Fibroblast of skin of right biceps (primary cell): Measurements from ENCODE around the gene FOXB1.

ENCODE experiments used
- DNase-seq: peaks from one replicate; pipeline ENCODE4 v3.0.0-alpha.2; 2013

FOXB1 gene

DNA sequence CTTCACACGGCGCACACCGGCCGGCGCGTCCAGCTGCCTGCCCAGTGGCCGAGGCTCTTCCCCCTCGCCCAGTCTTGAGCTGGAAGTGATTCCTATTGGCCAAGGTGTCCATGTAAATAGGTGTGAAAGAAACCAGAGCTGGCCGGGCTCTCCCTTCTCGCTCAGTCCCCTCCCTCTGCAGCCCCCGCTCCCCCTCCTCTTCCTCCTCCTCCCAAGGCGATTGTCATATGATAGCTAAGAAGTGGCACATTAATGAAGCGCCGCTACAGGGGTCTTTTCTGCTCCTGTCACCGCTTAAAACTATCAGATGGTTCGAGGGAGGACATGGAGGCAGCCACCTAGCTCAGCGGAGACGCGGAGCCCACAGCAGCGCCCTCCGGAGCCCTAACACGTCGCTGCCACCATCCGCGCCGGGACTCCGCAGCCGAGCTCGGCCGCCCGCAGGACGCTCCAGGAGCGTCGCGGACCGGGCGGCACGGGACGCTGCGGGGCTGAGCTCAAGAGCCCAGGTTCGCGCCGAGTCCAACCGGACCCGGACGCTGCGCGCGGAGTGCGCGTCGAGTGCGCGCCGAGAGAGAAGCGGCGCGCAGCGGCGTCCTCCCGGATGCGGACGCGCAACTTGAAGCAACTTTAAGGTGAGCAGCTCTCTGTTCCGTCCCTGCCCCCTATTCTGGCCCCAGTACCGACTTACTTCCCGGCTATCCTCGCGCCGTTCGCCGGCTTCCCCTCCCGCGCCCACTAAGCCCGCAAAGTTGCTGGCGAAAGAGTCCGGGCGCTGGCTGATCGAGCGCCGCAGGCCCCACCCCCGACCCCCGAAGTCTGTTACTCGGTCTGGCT lies at the start of gene FOXB1:
Gene FOXB1 (plus strand): TSS at position 303 of the 837 bp plus-strand sequence. CDS start 653 bp downstream, outside the sequence.
- DNase-seq: no peak

- DNase-seq: no peak
These were observed 45.8 kb upstream of the FOXB1 start for GRCh38 chr15:59958288-59958687.

GRCh38 chr15:59960318-59960717 lies 43.8 kb upstream of the FOXB1 start:
- no peak for DNase-seq

DNA sequence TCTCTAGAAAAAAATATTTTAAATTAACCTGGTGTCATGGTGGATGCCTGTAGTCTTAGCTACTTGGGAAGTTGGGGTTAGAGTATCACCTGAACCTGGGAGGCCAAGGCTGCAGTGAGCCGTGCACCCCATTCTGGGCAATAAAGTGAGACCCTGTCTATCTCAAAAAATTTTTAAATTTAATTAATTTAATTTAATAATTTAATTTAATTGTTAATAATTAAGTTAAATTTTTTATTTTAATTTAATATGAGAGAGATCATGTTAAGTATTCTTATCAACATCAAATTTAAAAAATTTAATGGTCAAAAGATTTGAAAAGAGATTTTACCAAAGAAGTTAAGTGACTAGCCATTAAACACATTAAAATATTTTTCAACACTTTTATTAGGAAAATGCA lies 40.8 kb upstream of the FOXB1 start:
- DNase-seq: no peak

GRCh38 chr15:59963925-59964324 lies 40.2 kb upstream of the FOXB1 start:
- DNase-seq: no peak

GRCh38 chr15:59965741-59966140 lies 38.4 kb upstream of the FOXB1 start:
- DNase-seq: no peak

DNA sequence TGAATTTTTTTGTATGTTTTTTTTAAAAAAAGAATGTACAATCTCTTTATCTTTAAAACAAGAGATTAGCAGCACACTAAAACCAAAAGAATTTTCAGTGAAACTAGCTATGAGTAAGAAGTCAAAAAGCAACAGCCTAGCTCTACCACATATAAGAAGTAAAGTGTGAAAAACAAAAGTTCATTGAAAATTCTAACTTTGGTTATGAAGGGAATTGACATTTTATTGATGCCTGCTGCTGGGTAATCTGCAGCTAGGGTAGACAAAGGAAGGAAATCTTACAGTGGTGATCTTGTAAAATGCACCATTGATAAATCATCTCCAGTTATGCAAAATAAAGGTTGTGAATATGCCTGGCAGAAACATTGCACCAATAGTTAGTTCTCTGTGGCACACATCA lies 37.8 kb upstream of the FOXB1 start:
- DNase-seq: no peak

DNA sequence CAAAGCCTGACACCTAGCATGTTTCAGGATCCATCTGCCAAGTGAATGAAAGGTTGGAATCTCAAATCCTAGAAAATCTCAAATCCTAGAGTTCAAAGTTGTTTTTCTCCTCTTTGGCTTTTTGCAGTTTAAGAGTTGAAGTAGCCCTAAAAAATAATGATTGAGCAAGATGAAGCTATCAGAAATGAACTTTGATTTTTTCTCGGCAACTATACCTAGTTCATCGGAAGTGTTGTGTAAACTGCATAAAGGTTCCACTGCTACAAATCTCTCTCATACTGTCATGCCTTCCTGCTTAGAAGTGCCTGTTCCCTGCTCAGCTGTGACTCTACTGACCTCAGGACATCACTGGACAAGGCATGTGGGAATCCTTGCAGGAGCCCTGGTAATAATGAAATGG lies 35.8 kb upstream of the FOXB1 start:
- DNase-seq: no peak

- no peak for DNase-seq
These were observed 31.9 kb upstream of the FOXB1 start for GRCh38 chr15:59972241-59972640.

DNA sequence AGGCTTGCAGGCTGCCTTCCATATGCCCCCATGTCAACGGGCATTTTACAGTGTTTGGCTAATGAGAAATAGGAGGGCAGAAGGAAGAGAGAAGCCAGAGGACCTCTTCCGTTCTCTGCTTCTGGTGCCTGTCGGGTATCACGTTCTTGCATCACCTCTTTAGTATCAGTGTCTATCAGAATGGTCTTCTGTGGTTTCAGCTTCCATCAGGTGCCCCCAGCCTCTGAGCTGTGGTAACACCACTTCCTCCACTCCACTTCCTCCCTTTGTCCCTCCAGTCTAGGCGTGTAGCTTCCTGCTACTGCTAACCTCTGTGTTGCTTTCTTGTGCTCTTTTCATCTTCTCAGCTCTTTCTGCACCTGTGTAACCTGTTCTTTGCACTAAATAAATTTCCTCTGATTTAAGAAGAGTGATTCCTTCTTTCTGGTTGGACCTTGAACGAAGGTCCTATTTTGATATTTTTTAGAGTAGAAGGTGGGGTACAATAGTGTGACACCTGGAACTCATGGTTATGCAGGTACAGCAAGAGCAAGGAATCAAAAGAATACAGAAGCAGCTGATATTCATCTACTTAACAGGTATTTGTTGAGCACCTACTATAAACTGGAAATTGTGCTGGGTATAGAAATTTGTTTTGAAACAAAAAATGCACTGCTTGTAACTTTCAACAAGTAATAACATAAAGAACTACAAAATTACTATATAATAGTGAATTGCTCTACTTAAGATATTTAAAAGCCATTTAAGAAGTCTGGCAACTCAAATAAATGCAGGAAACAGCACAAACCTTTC lies 27.4 kb upstream of the FOXB1 start:
- no peak for DNase-seq

DNA sequence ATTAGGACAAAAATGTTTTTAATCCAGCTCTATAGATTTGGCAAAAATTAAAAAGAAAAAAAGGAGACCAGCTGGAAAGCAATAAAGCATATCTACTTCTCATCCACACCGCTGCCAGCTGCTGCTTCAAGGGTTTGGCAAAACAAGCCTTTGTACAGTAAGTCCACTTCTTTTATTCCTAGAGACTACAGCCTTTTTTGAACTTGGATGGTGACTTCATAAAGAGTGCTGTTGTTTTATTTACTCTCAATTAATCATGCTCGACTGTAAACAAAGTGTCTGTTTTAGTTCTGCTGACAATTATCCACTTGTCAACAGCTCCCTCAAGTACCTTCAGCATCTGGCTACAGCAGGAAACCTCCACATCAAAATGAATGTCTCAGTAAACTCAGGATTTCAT lies 12.3 kb upstream of the FOXB1 start:
- no peak for DNase-seq

DNA sequence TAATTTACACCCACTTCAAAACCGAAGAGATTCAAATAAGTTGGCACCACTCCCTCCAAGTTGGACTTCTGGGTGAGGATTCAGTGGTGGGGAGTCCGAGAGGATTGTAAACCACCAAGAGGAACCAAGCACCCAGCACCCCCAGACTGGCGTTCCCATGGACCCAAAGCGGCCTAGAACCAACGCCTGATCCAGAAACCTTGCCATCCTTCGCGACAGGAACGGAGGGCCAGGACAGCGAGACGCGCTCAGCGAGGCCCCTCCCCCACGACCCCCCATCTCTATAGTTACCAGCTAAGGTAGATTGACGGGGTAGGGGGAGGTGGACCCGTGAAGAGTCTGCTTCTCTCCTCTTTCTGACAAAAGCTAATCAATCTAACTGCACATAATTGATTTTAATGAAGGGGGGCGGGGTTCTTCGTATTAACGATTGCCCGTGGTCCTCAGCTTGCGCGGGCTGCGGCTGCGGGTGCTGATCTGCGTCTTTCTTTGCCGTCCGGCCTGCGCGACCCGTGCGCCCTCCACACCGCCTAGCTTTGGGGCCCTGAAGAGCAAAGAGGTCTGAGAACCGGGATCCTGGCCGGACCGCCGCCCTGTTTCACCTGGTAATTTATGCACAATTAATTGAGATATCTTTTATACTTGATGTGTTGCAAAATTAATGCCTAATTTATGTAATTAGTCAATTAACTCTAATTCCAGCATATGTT lies 10.9 kb upstream of the FOXB1 start:
- DNase-seq: no peak

- DNase-seq: no peak
These were observed 10.1 kb upstream of the FOXB1 start for GRCh38 chr15:59993950-59994401.

- no peak for DNase-seq
These were observed 9.6 kb upstream of the FOXB1 start for GRCh38 chr15:59994526-59994887.

DNA sequence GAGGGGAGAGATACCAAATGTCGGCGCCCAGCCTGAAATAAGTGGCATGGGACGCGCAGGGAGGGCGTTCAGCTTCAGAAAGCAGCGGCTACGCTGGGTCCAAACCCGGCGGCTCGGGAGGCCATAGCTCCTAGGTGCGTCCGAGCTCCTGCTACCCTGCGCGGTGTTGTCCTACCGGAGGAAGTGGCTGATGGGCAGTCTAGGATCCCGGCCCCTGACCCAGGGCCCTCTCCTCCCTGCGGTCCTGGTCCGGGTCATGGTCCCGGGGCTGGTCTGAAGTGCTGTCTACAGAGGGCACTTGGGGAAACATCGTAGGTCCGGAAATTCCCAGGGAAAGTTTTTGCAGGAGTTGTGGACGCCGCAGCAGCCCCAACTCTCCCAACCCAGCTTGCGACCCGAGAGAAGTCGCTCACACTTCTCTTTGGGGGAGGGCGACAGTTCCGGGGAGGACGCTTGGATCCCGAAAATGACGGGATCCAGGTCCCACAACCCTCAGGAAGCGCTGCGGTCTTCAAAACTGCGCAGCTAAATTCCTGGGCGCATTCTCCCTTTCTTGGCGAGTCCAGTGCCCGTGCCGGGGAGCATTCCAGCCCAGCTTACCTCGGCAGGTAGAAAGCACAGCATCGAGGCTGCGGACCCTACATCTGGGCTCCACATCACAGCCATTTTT lies 9.1 kb upstream of the FOXB1 start:
- DNase-seq: no peak

DNA sequence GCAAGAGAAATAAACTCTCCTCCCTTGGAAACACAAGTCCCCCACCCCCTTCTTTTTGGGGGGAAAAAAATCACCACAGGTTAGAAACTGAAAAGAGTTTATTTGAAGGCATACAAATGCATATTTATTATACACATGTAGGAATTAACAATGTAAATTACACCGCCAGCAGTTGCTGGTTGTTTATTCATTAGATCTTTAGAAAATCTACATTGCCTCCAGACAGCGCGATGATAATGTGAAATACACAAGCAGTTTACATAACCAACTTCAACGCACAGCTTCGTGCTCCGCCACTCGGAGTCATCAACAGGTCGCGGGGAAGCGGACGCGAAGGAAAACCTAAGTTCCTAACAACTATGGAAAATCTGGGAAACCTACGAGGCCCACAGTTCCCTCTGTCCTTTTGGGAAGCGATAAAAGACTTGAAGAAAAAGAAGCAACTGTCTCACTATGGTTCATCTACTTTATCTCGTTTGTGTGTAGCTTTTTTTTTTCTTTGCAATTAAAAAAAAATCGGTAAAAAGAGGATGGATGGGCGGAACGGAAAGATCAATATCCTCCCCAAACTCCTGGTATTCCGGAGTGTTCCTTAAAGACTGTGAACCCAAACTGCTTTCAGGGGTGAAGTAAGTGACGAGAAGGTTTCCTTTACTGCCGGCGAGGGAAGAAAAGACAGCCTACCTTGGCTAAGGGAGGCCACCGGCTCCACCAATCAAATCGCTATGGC lies 8.4 kb upstream of the FOXB1 start:
- DNase-seq: no peak

DNA sequence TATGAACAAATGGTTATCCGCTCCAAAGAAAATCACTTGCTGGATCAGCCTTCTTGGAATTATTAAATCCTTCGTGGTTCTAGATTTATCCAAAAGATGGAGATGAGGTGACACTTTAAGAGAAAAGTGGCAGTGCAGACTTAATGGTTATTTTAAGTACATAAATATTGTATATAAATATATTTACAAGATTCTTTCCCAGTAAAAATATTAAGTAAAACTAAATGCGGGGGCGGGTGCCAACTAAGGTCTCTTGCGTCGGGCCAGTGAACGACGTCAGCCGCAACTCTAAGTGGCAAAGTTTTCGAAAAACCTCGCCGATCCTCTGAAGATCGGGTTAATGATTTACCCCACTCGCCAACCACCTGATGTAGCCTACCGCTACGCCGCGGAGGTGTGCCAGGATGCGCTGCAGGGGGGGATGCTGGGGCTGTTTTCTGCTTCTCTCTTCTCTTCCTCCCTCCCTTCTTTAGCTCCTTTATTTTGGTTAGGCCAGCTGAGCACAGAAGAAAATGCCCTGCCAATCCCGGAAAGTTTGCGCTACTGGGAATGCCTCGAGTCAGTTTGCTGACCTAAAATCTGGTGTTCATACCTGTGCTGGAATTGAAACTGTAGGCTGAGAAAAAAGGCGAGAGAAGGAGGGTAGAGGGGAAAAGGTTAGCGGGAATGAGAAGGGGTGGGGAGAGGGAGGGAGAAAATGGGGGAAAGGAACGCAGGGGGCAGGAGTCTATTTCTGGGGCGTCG lies 7.6 kb upstream of the FOXB1 start:
- no peak for DNase-seq

- DNase-seq: no peak
These were observed 6.9 kb upstream of the FOXB1 start for GRCh38 chr15:59997070-59997701.

DNA sequence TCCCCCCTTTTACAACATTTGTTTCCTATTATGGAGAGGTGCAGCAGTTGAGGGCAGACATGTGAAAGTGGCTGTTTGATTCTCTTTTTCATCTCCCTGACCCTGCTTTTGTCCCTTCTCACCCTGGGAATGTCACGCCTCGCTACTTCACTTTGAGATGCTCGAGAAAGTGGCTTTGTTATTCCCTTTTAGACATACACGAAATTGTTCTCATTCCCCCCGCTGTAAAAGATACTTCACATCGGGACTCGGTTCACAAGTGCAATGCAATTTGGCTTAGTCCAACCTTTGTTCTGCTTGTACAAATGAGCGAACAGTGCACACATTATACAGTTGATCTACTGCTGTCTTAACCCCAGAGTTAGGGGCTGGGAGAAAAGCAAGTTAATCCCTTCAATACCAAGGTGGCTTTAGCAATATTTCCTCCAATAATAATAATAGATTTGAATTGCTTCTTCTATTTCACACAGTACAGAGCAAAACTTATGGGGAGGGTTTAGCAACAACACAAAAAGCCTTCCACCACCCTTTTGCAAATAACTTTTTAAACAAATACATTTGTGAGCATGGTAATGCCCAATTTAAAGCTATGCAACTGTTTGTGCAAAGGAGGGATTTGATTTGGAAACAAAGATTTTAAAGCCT lies 5.7 kb upstream of the FOXB1 start:
- DNase-seq: no peak

- DNase-seq: no peak
These were observed 5.0 kb upstream of the FOXB1 start for GRCh38 chr15:59998950-59999611.
